ENCODE results near the gene LRRC49.
"Not testable (repeated sequence)": the region's sequence is repeated elsewhere in the genome, so short reads cannot be mapped to it uniquely, and the experiment has no call there.

LRRC49 gene

GRCh38 chr15:71002316-71002715, 109.7 kb downstream of the LRRC49 start:
- no peak overlapping the region for H3K4me3 ChIP-seq (ENCODE audit: low read depth, low read length, poor library complexity, severe bottlenecking)
- no peaks in the 10 kb centered on the region for H3K4me1 ChIP-seq (ENCODE audit: insufficient read depth, low read length, severe bottlenecking)
- TF ChIP-seq CTCF (IDR thresholded peaks at IDR 0.05; ENCODE audit: low read length) (no peak), EZH2 (IDR thresholded peaks at IDR 0.05; ENCODE audit: borderline replicate concordance, low read length) (no peak)
- H3K9ac ChIP-seq (ENCODE audit: low read length): no peak overlapping the region
- H3K36me3 ChIP-seq (ENCODE audit: insufficient read depth, low read length): no peaks in the 10 kb centered on the region
- H3K9me2 ChIP-seq (ENCODE audit: low read depth, low read length): no peaks in the 10 kb centered on the region
- H3K9me3 ChIP-seq (ENCODE audit: low read length): no peaks in the 10 kb centered on the region
- H2AFZ ChIP-seq (ENCODE audit: low read length): no peak overlapping the region
- no peaks in the 10 kb centered on the region for H3K79me2 ChIP-seq (ENCODE audit: insufficient read depth, low read length)
- no peaks in the 10 kb centered on the region for H3F3A ChIP-seq (ENCODE audit: insufficient read depth, low read length)
- H4K20me1 ChIP-seq (ENCODE audit: insufficient read depth, low read length): no peaks in the 10 kb centered on the region
- H3K27ac ChIP-seq (ENCODE audit: low read depth, low read length, poor library complexity, severe bottlenecking): no peak overlapping the region
- no peaks in the 10 kb centered on the region for H3K27me3 ChIP-seq (ENCODE audit: insufficient read depth, low read length)
- no peak overlapping the region for H3K4me2 ChIP-seq (ENCODE audit: low read length)

GRCh38 chr15:71003319-71003718, 110.7 kb downstream of the LRRC49 start:
- no peaks in the 10 kb centered on the region for H3K27me3 ChIP-seq (ENCODE audit: insufficient read depth, low read length)
- H3K9ac ChIP-seq (ENCODE audit: low read length): no peak overlapping the region
- H3K4me1 ChIP-seq (ENCODE audit: insufficient read depth, low read length, severe bottlenecking): no peaks in the 10 kb centered on the region
- no peaks in the 10 kb centered on the region for H3F3A ChIP-seq (ENCODE audit: insufficient read depth, low read length)
- no peaks in the 10 kb centered on the region for H3K36me3 ChIP-seq (ENCODE audit: insufficient read depth, low read length)
- H3K79me2 ChIP-seq (ENCODE audit: insufficient read depth, low read length): no peaks in the 10 kb centered on the region
- H4K20me1 ChIP-seq (ENCODE audit: insufficient read depth, low read length): no peaks in the 10 kb centered on the region
- H3K27ac ChIP-seq (ENCODE audit: low read depth, low read length, poor library complexity, severe bottlenecking): no peak overlapping the region
- TF ChIP-seq EZH2 (IDR thresholded peaks at IDR 0.05; ENCODE audit: borderline replicate concordance, low read length) (no peak), CTCF (IDR thresholded peaks at IDR 0.05; ENCODE audit: low read length) (no peak)
- no peaks in the 10 kb centered on the region for H3K9me3 ChIP-seq (ENCODE audit: low read length)
- H2AFZ ChIP-seq (ENCODE audit: low read length): no peak overlapping the region
- no peak overlapping the region for H3K4me2 ChIP-seq (ENCODE audit: low read length)
- H3K9me2 ChIP-seq (ENCODE audit: low read depth, low read length): no peaks in the 10 kb centered on the region
- H3K4me3 ChIP-seq (ENCODE audit: low read depth, low read length, poor library complexity, severe bottlenecking): no peak overlapping the region

GRCh38 chr15:71004506-71004905, 111.9 kb downstream of the LRRC49 start:
- H3K9me2 ChIP-seq (ENCODE audit: low read depth, low read length); H3K4me2 ChIP-seq (ENCODE audit: low read length); H3K36me3 ChIP-seq (ENCODE audit: insufficient read depth, low read length); H3F3A ChIP-seq (ENCODE audit: insufficient read depth, low read length); H3K79me2 ChIP-seq (ENCODE audit: insufficient read depth, low read length); H3K9ac ChIP-seq (ENCODE audit: low read length); H3K27me3 ChIP-seq (ENCODE audit: insufficient read depth, low read length); H3K27ac ChIP-seq (ENCODE audit: low read depth, low read length, poor library complexity, severe bottlenecking); H2AFZ ChIP-seq (ENCODE audit: low read length); H3K4me1 ChIP-seq (ENCODE audit: insufficient read depth, low read length, severe bottlenecking); H4K20me1 ChIP-seq (ENCODE audit: insufficient read depth, low read length); H3K4me3 ChIP-seq (ENCODE audit: low read depth, low read length, poor library complexity, severe bottlenecking); H3K9me3 ChIP-seq (ENCODE audit: low read length): not testable (repeated sequence)

GRCh38 chr15:71005895-71006294, 113.3 kb downstream of the LRRC49 start:
- Histone ChIP-seq H3K79me2 (ENCODE audit: insufficient read depth, low read length) (no peaks in the 10 kb centered on the region), H2AFZ (ENCODE audit: low read length) (no peak overlapping the region), H3K36me3 (ENCODE audit: insufficient read depth, low read length) (no peaks in the 10 kb centered on the region), H3K9ac (ENCODE audit: low read length) (no peak overlapping the region), H4K20me1 (ENCODE audit: insufficient read depth, low read length) (no peaks in the 10 kb centered on the region), H3K4me1 (ENCODE audit: insufficient read depth, low read length, severe bottlenecking) (no peaks in the 10 kb centered on the region), H3K9me3 (ENCODE audit: low read length) (no peaks in the 10 kb centered on the region), H3F3A (ENCODE audit: insufficient read depth, low read length) (no peaks in the 10 kb centered on the region), H3K9me2 (ENCODE audit: low read depth, low read length) (no peaks in the 10 kb centered on the region), H3K4me2 (ENCODE audit: low read length) (no peak overlapping the region), H3K27me3 (ENCODE audit: insufficient read depth, low read length) (no peaks in the 10 kb centered on the region), H3K27ac (ENCODE audit: low read depth, low read length, poor library complexity, severe bottlenecking) (no peak overlapping the region), H3K4me3 (ENCODE audit: low read depth, low read length, poor library complexity, severe bottlenecking) (no peak overlapping the region)
- TF ChIP-seq EZH2 (IDR thresholded peaks at IDR 0.05; ENCODE audit: borderline replicate concordance, low read length): no peak
- no peak for TF ChIP-seq CTCF (IDR thresholded peaks at IDR 0.05; ENCODE audit: low read length)

Data from OCI-LY1 (cell line).